Endothelial cell of umbilical vein (primary cell): ENCODE measurements around the gene DMXL2. TPM values are rescaled to one million over a fixed set of nuclear protein-coding genes. Genes with fewer than 3 reads are reported as not detected.

Experiments
- BruUV-seq: library from RNA; stranded (reverse); fragments of 400-500 nt; replicated peaks from 2 replicates; lab custom pipeline; 2021; lab: Mats Ljungman, UMichigan
- CTCF ChIA-PET: fragments of 300-600, 350-600 bp; sonication (Branson Sonifier 250); formaldehyde crosslinking; loops from one replicate; lab custom pipeline; 2021; ENCODE audit warnings: antibody characterized with exemption, inconsistent platforms; lab: Charles Lee
- POLR2A ChIA-PET: fragments of 300-600, 350-600 bp; sonication (Branson Sonifier 250); formaldehyde crosslinking; loops from one replicate; lab custom pipeline; 2021; ENCODE audit warnings: antibody characterized with exemption, inconsistent platforms; lab: Charles Lee
- DNase-seq: peaks from one replicate; pipeline ENCODE4 v3.0.0-alpha.2; 2011; ENCODE audit warnings: low read depth, low spot score
- FAIRE-seq: peaks from 2 replicates; lab custom pipeline; 2011; peaks lifted over from hg19 to GRCh38; lab: Jason Lieb, UNC
- H2AFZ ChIP-seq: 2 replicates; pipeline ENCODE4 v1.6.0; 2012; ENCODE audit warnings: low read depth, low read length, control low read depth, inconsistent platforms
- H3K27ac ChIP-seq: 2 replicates; pipeline ENCODE4 v1.5.1; 2011; ENCODE audit warnings: low read depth, mild to moderate bottlenecking, control low read depth, low read length, moderate library complexity; ENCODE audit not compliant: insufficient read depth
- H3K27me3 ChIP-seq, 2 experiments: 2 replicates each; pipeline versions ENCODE4 v1.6.0 to v1.6.1; 2011; ENCODE audit warnings: low read length in 2 of 2, mixed read lengths in 1 of 2; ENCODE audit not compliant: control insufficient read depth in 2 of 2, insufficient read depth in 2 of 2
- H3K36me3 ChIP-seq, 2 experiments: 2 replicates in 1 of 2; 3 replicates in 1 of 2; pipeline ENCODE4 v1.5.1; 2011; ENCODE audit warnings: low read length in 2 of 2, mild to moderate bottlenecking in 1 of 2, moderate library complexity in 1 of 2; ENCODE audit not compliant: control insufficient read depth in 2 of 2, insufficient read depth in 2 of 2; ENCODE audit errors: extremely low read depth in 1 of 2
- H3K4me1 ChIP-seq: 3 replicates; pipeline ENCODE4 v1.5.1; 2011; ENCODE audit warnings: mild to moderate bottlenecking, low read length; ENCODE audit not compliant: control insufficient read depth, insufficient read depth; ENCODE audit errors: extremely low read depth
- H3K4me2 ChIP-seq: 2 replicates; pipeline ENCODE4 v1.6.1; 2011; ENCODE audit warnings: low read length, control low read depth, mixed read lengths; ENCODE audit not compliant: insufficient read depth
- H3K4me3 ChIP-seq, 3 experiments: fragments of 200-600 bp in 1 of 3; sonication (generic), shearing (Covaris generic) in 1 of 3; replicated peaks in 1 of 3; 2 replicates each; pipeline ENCODE4 v1.5.1; 2011 to 2016; ENCODE audit warnings: control low read depth in 3 of 3, low read length in 3 of 3, mild to moderate bottlenecking in 2 of 3, inconsistent platforms in 1 of 3, low read depth in 1 of 3, moderate library complexity in 1 of 3; ENCODE audit not compliant: insufficient read depth in 1 of 3
- H3K79me2 ChIP-seq: 2 replicates; pipeline ENCODE4 v1.6.0; 2012; ENCODE audit warnings: low read length, inconsistent platforms; ENCODE audit not compliant: control insufficient read depth, insufficient read depth
- H3K9ac ChIP-seq: replicated peaks from 2 replicates; pipeline ENCODE3; 2011; ENCODE audit warnings: low read length, control low read depth; ENCODE audit not compliant: insufficient read depth; ENCODE audit errors: extremely low read depth
- H3K9me1 ChIP-seq: replicated peaks from 3 replicates; pipeline ENCODE4 v1.6.0; 2011; ENCODE audit warnings: mild to moderate bottlenecking, low read length; ENCODE audit not compliant: control insufficient read depth, insufficient read depth; ENCODE audit errors: extremely low read depth
- H3K9me3 ChIP-seq: replicated peaks from 2 replicates; pipeline ENCODE4 v1.5.1; 2012; ENCODE audit warnings: low read length, inconsistent platforms; ENCODE audit not compliant: control insufficient read depth, insufficient read depth
- H4K20me1 ChIP-seq: replicated peaks from 2 replicates; pipeline ENCODE3; 2011; ENCODE audit warnings: mild to moderate bottlenecking, low read length; ENCODE audit not compliant: control insufficient read depth, insufficient read depth; ENCODE audit errors: extremely low read depth
- CTCF ChIP-seq, 2 donors: IDR thresholded peaks; 1 replicate in 1 of 2; 2 replicates in 1 of 2; pipeline ENCODE4 v1.5.1; 2011; ENCODE audit warnings: low read length in 2 of 2, mild to moderate bottlenecking in 2 of 2, moderate library complexity in 2 of 2, control low read depth in 1 of 2, inconsistent platforms in 1 of 2, low read depth in 1 of 2; ENCODE audit not compliant: insufficient read depth in 1 of 2; ENCODE audit errors: extremely low read depth in 1 of 2
- MAX ChIP-seq: IDR thresholded peaks from 2 replicates; pipeline ENCODE4 v1.6.1; 2011; ENCODE audit not compliant: insufficient read depth, insufficient read length
- dilution Hi-C: fragments of 300-500 bp; cut with MboI; formaldehyde crosslinking; loops from one replicate; pipeline ENCODE4 v1.15.0; 2019; ENCODE audit warnings: low sequenced_read_pairs; ENCODE audit not compliant: extremely low pct_ligation_motif_present
- intact Hi-C: fragments of 100-400 bp; cut with micrococcal nuclease; formaldehyde crosslinking; loops from one replicate; pipeline ENCODE4 v1.10.0; 2022
- polyA plus RNA-seq, 4 experiments: library from polyadenylated mRNA; depleted of rRNA in 3 of 4; stranded (reverse) in 3 of 4; unstranded in 1 of 4; fragments of >200 nt; gene quantifications; 2 replicates each; pipeline versions ENCODE4 v1.2.1 to v1.2.3, GENCODE V29; 2011 to 2012; ENCODE audit warnings: missing spikeins in 1 of 4
- total RNA-seq: library from RNA; stranded (reverse); gene quantifications from 2 replicates; pipeline ENCODE4 v1.2.3, GENCODE V29; 2021

Gene DMXL2
- total and polyA plus RNA-seq, 2 donors (not counting 3 experiments of a cell fraction or from before 2014, with no cell fraction given), result 6.3 to 10.8 TPM

DNA sequence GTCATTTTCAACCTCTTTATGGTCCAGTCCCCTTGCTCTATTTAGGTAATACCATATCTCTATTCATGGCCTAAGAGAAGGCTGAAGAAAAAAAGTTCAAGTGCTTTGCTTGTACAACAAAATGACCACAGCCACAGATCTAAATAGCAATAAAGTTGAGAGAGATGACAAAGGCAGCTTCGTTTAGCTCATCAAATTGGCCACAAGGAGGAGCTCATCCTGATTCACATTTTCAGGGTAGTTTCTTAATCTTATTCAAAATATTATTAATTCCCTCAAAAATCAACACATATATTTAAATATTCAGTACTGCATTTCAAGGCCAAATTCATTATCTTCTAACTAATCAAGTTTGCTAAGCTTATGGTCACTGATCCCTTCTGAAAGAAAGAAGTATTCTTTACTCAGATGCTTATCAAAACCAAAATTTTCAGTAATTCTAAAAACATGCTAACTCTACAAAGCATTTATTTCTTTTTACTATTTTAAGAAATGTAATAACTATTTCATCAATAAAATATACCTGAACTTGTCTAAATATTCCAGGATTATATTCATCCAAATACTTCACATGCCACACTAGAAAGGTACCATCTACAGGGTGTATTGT lies 85.5 kb downstream of the DMXL2 start:
- H3K36me3 ChIP-seq, result no peaks in the 10 kb centered on the region
- BruUV-seq, result no TSS peak
- TF ChIP-seq MAX, result no peak
- TF ChIP-seq CTCF (IDR thresholded peaks at IDR 0.05; ENCODE audit: extremely low read depth in 1 of 2, insufficient read depth in 1 of 2, low read depth in 1 of 2, low read length in 2 of 2), result peak; percentile 40 to 59
- no peaks in the 10 kb centered on the region for H3K9me3 ChIP-seq
- DNase-seq, result peak; percentile 31
- no peaks in the 10 kb centered on the region for H3K27me3 ChIP-seq
- intact Hi-C loops, result loop anchor here (2.0 kb wide), 1 partner anchor 86 kb away; the partner anchor contains the start of gene DMXL2
- H3K79me2 ChIP-seq, result no peaks in the 10 kb centered on the region
- dilution Hi-C loops, result no loop called here
- H3K27ac ChIP-seq, result no peak overlapping the region
- H3K9me1 ChIP-seq, result no peaks in the 10 kb centered on the region
- H3K4me3 ChIP-seq, result no peak overlapping the region
- no peak for FAIRE-seq
- no peak overlapping the region for H3K9ac ChIP-seq
- no peaks in the 10 kb centered on the region for H4K20me1 ChIP-seq
- no peaks in the 10 kb centered on the region for H3K4me1 ChIP-seq
- H2AFZ ChIP-seq, result no peak overlapping the region
- no peak overlapping the region for H3K4me2 ChIP-seq
- ChIA-PET CTCF (interaction anchor here (0.6 to 3.5 kb wide), 42 partner anchors 9 to 1121 kb away, joined by 3 to 79 read pairs (median 4); partner anchors contain the start of genes DMXL2 and LYSMD2), POLR2A (no interaction called here)
